Astrocyte (in vitro differentiated cells and primary cell): ENCODE results near the gene DMRTA2.

Experiments
- CTCF ChIP-seq: IDR thresholded peaks from 2 replicates; pipeline ENCODE4 v1.5.1; 2011; ENCODE audit warnings: low read depth, mild to moderate bottlenecking, inconsistent platforms, low read length, moderate library complexity; ENCODE audit not compliant: insufficient read depth
- EZH2 ChIP-seq: IDR thresholded peaks from 2 replicates; pipeline ENCODE4 v1.6.1; 2012; ENCODE audit warnings: mild to moderate bottlenecking, low read length, inconsistent platforms; ENCODE audit not compliant: insufficient read depth

- TF ChIP-seq CTCF (no peak), EZH2 (peak; percentile 97)
These were observed 2.4 kb downstream of the DMRTA2 start for GRCh38 chr1:50420689-50421365.
